NCI-H146 (cell line): ENCODE results near the gene TRABD2A.
"Not testable (repeated sequence)": the region's sequence is repeated elsewhere in the genome, so short reads cannot be mapped to it uniquely, and the experiment has no call there.

Experiments used
- DNase-seq: peaks from one replicate; lab custom pipeline; 2025; lab: John Stamatoyannopoulos, UW

The TRABD2A gene, protein sequence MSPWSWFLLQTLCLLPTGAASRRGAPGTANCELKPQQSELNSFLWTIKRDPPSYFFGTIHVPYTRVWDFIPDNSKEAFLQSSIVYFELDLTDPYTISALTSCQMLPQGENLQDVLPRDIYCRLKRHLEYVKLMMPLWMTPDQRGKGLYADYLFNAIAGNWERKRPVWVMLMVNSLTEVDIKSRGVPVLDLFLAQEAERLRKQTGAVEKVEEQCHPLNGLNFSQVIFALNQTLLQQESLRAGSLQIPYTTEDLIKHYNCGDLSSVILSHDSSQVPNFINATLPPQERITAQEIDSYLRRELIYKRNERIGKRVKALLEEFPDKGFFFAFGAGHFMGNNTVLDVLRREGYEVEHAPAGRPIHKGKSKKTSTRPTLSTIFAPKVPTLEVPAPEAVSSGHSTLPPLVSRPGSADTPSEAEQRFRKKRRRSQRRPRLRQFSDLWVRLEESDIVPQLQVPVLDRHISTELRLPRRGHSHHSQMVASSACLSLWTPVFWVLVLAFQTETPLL

DNA sequence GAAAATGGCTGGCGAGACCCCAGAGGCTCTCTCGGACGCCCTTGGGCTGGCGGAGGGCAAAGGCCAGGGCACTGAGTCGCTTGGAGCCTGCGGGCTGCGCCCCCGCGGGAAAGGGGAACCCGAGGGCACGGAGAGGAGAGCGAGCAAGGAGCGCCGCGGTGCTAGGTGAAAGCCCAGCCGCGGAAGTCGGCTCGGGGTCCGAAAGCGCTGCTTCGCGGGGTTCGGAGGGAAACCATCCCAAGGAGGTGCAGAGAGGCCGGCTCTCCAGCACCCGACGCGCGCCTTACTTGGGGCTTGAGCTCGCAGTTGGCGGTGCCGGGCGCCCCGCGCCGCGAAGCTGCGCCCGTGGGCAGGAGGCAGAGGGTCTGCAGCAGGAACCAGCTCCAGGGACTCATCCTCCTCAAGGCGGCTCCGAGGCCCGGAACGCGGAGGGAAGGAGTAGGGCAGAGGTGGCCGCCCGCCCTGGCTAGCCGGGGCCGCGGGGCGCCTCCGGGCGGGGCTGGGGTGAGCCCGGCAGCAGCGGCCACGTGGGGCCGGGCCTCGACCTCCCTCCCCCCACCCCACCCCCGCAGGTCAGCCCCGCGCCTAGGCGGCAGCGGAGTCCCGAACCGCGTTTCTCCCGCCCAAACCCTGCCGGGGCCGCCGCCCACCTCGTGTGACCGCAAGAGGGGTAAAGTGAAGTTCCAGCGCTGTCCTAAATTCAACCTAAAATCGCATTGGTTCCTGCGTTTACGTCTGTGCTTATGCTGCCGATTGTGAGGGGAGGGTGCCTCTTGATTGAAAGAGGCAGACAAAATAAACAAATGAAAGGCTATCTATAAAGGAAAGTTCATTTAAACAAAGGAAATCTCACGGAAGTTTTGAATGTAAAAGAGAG lies at the start of gene TRABD2A:
Gene TRABD2A, minus strand, starts transcription at position 440 of the 877 bp plus-strand sequence. Its CDS starts 45 bp downstream, at position 395.
- no peak for DNase-seq

DNA sequence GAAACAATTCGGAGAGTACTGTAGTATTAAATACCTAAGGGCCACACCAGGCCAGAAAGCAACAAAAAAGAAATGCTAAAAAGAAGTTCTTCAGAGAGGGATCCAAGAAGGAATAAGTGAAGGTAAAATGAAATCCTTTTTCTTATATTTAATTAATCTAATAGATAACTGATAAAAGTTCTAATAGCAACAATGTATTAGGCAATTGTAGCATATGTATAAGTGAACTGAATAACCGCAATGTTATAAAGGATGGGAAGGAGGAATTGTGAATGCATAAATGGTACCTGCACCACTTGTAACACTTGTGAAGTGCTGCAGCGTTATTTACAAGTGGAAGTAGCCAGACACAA lies 46.4 kb upstream of the TRABD2A start:
- DNase-seq, result no peak

GRCh38 chr2:84925724-84926376 lies 45.0 kb upstream of the TRABD2A start:
- peak; percentile 96 for DNase-seq

DNA sequence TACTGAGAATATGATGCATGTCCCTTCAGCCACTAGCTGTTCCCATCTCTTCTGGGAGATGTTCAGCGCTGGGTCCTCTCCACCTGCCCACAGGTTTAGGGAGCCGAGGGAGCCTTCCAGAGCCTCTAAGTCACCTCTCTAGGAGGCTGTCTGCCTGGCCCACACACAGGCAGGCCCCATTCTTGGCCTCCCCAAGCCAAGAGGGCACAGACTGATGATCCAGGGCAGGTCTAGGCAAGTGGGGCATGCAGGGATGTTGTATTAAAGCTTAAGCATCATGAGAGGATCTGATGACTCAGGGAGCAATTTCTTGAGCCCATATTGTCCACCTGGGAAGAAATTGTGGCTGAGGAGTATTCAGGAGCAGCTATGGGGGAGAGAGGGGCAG lies 44.4 kb upstream of the TRABD2A start:
- no peak for DNase-seq

GRCh38 chr2:84924173-84925106 lies 43.6 kb upstream of the TRABD2A start:
- DNase-seq, result no peak

GRCh38 chr2:84923009-84923408 lies 42.1 kb upstream of the TRABD2A start:
- DNase-seq, result no peak

DNA sequence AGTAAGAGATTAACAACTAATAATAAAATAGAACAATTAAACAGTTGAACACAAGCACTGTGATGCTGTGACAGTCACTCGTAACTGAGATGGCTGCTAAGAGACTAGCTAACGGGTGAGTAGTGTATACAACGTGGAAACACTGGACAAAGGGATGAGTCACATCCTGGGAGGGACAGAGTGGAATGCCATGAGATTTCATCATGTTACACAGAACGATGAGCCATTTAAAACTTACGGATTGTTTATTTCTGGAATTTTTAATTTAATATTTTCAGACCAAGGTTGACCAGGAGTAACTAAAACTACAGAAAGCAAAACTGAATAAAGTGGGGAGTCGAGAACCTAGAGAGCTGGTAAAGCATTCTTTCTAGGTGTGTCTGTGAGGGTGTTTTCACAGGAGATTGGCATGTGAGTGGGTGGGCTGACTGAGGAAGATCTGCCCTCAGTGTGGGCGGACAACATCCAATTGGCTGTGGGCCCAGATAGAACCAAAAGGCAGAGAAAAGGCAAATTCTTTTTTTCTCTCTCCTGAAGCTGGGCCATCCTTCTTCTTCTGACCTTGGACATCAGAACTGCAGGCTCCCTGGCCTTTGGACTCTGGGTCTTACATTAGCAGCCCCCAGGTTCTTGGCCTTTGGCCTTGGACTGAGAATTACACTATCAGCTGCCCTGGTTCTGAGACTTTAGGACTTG lies 39.1 kb upstream of the TRABD2A start:
- peak; percentile 23 for DNase-seq

DNA sequence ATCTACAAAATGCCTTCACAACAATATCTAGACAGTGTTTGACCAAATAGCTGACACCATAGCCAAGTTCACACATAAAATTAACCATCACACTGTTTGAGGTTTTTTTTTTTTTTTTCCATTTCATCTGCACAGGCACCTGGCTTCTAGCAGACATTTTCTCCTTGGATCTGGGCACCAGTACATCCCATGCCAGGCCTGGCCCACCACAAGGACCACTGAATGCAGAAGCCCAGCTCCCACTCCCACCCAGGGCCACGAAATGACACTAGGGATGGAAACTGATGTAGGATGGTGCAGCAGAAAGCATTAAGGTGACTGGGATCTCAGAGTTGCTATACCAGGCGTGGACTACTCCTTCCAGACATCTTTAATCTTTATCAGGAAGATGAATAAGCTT lies 37.5 kb upstream of the TRABD2A start:
- DNase-seq, result no peak

DNA sequence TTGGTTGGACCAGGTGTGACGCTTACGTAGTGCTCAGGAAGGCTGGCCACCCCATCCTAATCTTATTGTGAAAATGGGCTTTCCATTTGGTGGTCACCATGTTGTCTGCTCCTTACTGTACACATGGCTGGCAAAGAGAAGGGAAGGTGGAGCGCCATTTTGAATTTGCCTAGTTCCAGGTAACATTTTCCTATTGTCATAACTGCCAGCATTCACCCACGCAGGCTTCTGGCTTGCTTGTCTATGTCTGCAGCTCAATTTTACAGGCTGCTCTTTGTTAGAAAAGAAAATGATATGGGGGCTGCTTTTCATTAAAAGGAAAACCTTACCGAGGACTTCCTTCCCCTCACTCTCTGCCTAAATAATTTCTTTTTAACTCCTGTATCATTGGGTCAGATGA lies 36.9 kb upstream of the TRABD2A start:
- not testable (repeated sequence) for DNase-seq

DNA sequence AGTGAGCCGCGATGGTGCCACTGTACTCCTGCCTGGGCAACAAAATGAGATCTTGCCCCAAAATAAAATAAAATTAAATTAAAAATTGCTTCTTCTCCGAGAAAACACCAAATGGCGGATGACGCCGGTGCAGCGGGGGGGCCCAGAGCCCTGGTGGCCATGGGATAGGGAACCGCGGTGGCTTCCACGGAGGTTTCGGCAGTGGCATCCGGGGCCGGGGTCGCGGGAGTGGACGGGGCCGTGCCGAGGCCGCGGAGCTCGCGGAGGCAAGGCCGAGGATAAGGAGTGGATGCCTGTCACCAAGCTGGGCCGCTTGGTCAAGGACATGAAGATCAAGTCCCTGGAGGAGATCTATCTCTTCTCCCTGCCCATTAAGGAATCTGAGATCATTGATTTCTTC lies 34.8 kb upstream of the TRABD2A start:
- not testable (repeated sequence) for DNase-seq

DNA sequence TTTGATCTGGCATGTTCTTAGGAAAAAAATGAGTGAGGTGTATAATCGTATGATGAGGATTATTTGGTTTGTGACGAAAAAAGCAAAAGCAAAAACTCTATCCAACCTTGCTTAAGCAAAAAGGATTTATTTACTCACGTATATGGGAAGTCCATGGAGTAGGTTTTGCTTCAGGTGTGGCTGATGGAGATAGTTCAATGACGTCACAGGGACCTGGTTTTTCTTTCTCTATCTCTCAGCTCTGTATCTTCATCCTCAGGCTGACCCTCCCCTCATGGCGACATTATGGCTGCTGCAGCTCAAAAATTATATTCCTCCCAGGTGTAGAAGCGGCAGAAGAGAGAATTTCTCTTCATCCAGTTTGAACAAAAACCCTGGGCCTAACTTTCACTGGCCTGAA lies 33.5 kb upstream of the TRABD2A start:
- no peak for DNase-seq

GRCh38 chr2:84912984-84913383 lies 32.1 kb upstream of the TRABD2A start:
- no peak for DNase-seq

GRCh38 chr2:84911135-84911678 lies 30.3 kb upstream of the TRABD2A start:
- no peak for DNase-seq

- DNase-seq, result no peak
These were observed 28.2 kb upstream of the TRABD2A start for GRCh38 chr2:84908948-84909713.

DNA sequence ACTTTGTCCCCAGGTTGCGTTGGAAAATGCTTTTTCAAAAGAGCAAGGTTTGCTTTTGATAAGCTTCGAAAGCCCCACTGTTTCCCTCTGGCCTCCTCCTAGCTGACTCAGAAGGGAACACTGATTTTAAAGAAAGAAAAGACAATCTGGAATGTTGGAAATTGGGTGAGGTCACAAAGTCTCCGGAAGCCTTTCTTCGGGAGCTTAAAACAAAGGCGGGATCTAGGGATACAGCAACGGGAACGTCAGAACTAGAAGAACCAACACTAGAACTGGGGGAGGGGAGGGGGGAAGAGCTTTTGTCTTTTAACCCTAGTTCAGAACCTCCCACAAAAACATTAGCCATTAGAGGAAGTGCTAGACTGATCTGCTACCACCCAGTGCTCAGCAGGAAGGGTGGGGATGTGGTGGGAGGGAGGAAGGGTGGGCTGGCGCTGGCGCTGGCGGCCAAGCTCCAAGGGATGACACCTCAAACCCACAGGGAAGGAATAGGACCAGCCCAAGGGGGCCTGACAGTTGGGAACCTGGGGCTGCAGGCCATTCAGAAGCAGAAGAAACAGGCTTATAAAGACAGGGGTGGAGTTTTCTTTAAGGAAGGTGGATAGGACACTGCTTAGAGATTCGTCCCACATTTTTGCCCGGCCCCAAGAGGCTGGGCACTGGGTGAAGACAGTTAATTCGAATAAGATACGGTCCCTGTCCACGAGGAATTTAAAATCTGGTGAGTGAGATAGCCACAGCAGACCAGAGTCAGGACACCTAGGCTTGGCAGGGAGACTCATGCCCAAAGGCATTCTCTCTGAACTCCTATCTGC lies 26.2 kb upstream of the TRABD2A start:
- peak; percentile 43 for DNase-seq

DNA sequence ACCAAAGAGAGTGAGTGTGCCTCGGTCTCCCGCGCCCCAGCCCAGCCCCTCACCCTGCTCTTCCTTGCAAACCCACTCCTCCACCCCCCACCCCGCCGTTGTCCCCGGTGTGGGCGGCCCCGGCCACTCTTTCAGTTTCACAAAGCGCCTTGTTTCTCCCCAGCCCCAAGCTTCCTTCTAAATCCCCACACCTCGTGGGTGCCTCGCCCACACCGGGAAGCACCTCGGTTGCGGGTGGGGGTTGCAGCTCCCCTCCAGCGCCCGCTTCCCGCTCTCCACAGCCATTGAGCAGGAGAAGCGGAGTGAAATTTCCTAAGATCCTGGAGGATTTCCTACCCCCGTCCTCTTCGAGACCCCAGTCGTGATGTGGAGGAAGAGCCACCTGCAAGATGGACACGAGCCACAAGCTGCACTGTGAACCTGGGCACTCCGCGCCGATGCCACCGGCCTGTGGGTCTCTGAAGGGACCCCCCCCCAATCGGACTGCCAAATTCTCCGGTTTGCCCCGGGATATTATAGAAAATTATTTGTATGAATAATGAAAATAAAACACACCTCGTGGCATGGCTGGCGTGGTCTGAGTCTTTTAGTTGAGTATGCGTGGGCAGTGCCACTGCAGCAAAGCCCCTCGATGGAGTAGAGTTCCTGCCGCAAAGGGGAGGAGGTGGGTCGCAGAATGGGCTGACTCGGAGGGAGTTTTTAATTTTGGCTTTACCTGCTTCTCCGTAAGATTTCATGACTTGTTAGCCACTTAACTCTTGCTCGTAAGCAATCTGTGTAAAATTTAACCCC lies 25.4 kb upstream of the TRABD2A start:
- DNase-seq, result peak; percentile 54

DNA sequence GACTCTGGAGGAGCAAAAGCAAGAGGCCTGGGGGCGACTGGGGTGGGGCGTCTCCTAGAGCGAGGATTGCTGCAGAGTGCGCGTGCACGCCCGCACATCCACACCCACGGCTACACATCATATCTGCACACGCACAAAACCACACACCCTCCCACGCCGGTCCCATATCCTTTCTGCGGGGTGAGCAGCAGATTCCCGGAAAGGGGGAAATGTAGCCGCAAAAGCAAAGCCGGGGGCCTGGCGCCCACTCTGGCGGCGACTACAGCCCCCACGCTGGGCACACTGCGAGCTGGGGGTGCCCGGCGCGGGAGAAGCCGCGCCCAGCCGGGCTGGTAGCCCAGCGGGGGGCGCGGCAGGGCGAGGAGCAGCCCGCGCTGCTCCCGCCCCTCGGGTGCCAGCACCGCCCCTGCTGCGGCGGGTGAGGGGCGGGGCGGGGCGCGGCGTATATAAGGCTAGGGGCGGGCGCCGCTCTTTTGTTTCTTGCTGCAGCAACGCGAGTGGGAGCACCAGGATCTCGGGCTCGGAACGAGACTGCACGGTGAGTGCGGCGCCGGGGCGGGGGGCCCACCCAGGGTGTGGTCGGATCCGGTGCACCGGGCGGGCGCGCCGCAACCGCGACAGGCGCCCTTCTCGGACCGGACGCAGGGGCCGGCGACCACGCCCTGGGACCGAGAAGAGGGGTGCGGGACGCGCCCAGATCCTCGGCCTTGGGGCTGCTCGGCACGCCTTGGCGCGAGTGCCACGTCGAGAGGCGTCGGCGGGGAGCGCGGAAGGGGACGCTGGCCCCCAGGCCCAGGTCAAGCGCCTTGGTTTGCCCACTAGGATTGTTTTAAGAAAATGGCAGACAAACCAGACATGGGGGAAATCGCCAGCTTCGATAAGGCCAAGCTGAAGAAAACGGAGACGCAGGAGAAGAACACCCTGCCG lies 24.6 kb upstream of the TRABD2A start, which contains the start of gene TMSB10:
Gene TMSB10, plus strand, starts transcription at position 476 of the 927 bp plus-strand sequence.
- DNase-seq, result peak; percentile 84
